H1 (cell line): ENCODE measurements around the gene TRAPPC2L.

ENCODE experiments used
- EZH2 ChIP-seq: fragments of 200-600 bp; sonication (generic); IDR thresholded peaks from 2 replicates; pipeline ENCODE4 v1.7.1; 2012; ENCODE audit warnings: low read depth, mild to moderate bottlenecking, moderate library complexity, low read length, inconsistent platforms; ENCODE audit not compliant: severe bottlenecking
- JUN ChIP-seq: IDR thresholded peaks from 2 replicates; pipeline ENCODE4 v1.6.1; 2011; ENCODE audit warnings: low read depth, mild to moderate bottlenecking, improper control_type of control experiment, low read length
- SUZ12 ChIP-seq: fragments of 200-600 bp; sonication (generic); IDR thresholded peaks from 2 replicates; pipeline ENCODE4 v1.6.1; 2012; ENCODE audit warnings: mild to moderate bottlenecking, inconsistent platforms, low read length, moderate library complexity, mixed read lengths

DNA sequence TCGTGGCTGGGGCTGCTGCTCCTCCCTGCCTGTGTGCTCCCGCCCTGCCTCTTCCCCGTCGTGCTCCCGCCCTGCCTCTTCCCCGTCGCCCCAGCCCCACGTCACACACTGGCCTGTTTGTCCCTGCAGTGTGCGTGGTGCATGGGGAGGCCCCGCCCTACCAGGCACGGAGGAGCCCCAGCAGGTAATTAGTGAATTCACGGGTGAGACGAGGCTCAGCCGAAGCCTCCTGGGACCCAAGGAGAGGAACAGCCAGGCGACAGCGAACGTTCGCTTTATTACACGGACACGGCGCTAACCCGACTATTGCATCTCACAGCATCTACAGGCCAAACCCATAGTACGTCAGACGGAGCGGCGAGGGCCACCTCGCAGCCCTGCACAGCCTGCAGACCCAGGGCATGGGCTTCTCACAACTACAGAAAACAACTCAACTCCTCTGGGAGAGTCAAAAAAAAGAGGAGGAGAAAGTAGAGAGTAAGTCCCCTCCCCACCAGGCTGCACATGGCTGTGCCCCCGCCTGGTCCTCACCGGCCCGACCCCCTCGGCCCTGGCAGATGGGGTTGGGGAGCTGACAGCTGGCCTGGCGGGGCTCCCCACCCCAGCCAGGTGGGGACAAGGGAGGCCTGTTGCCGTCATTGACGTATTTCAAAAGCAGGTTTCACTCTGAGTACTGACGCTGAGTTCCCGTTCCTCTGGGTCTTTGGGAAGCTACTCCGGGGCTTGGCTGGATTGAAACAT, 13.9 kb downstream of the TRAPPC2L start:
- TF ChIP-seq SUZ12 (no peak), JUN (no peak), EZH2 (no peak)
